ENCODE measurements around the gene CCR8. TPM values are rescaled to one million over a fixed set of nuclear protein-coding genes. Genes with fewer than 3 reads are reported as not detected.
"Not testable (repeated sequence)": the region's sequence is repeated elsewhere in the genome, so short reads cannot be mapped to it uniquely, and the experiment has no call there.

CCR8 gene
- total and polyA plus RNA-seq, 2 donors (not counting 1 experiment from before 2014, with no cell fraction given) = not detected

GRCh38 chr3:39362812-39363211 is 33.3 kb downstream of the CCR8 start:
- ChIA-PET POLR2A (no interaction called here), CTCF (no interaction called here)
- H3K4me1 Mint-ChIP-seq = peaks cover 6% of the 10 kb centered on the region

GRCh38 chr3:39370450-39370849 is 40.9 kb downstream of the CCR8 start:
- intact Hi-C loops (cut with micrococcal nuclease); H3K4me1 ChIP-seq (ENCODE audit: control insufficient read depth in 2 of 2, insufficient read depth in 2 of 2, low read length in 2 of 2); H3K27me3 ChIP-seq (replicated peaks in 1 of 4; ENCODE audit: control extremely low read depth in 1 of 4, control insufficient read depth in 3 of 4, insufficient read depth in 4 of 4, low read length in 3 of 4); CTCF ChIA-PET; H3K27me3 Mint-ChIP-seq; DNase-seq; H3K4me1 Mint-ChIP-seq; H4K20me1 ChIP-seq (ENCODE audit: control insufficient read depth, insufficient read depth, low read length, poor library complexity, severe bottlenecking); H3K27ac ChIP-seq (ENCODE audit: low read length in 2 of 2); H3K27ac Mint-ChIP-seq; H3K4me3 ChIP-seq (ENCODE audit: control extremely low read depth in 1 of 5, extremely low read depth in 1 of 5, insufficient read depth in 1 of 5, low read depth in 2 of 5, low read length in 4 of 5); H3K9ac ChIP-seq (ENCODE audit: low read length); H3K4me3 Mint-ChIP-seq; H3K79me2 ChIP-seq (ENCODE audit: control insufficient read depth, insufficient read depth, low read length); H3K4me2 ChIP-seq (replicated peaks; ENCODE audit: low read depth, low read length, poor library complexity, severe bottlenecking); ATAC-seq (ENCODE audit: low read depth); H3K36me3 ChIP-seq (replicated peaks in 1 of 2; ENCODE audit: control extremely low read depth in 1 of 2, control insufficient read depth in 1 of 2, extremely low read depth in 1 of 2, insufficient read depth in 2 of 2, low read length in 1 of 2); H3K9me3 Mint-ChIP-seq (ENCODE audit: insufficient read depth); H2AFZ ChIP-seq (ENCODE audit: insufficient read depth, low read depth, low read length, poor library complexity, severe bottlenecking); H3K9me3 ChIP-seq (ENCODE audit: control extremely low read depth in 1 of 3, control insufficient read depth in 2 of 3, insufficient read depth in 1 of 3, low read length in 2 of 3); POLR2A ChIA-PET: not testable (repeated sequence)
- WGBS (ENCODE audit: insufficient coverage) = no CpG with 5 or more reads among the region's 4 CpGs

More at GRCh38 chr3:39362812-39363211, 33.3 kb downstream of the CCR8 start:
- Histone ChIP-seq H3K79me2 (ENCODE audit: control insufficient read depth, insufficient read depth, low read length) (no peaks in the 10 kb centered on the region), H3K27ac (ENCODE audit: low read length in 2 of 2) (no peak overlapping the region), H4K20me1 (ENCODE audit: control insufficient read depth, insufficient read depth, low read length, poor library complexity, severe bottlenecking) (no peaks in the 10 kb centered on the region), H3K4me3 (ENCODE audit: control extremely low read depth in 1 of 5, extremely low read depth in 1 of 5, insufficient read depth in 1 of 5, low read depth in 2 of 5, low read length in 4 of 5) (no peak overlapping the region), H3K27me3 (replicated peaks in 1 of 4; ENCODE audit: control extremely low read depth in 1 of 4, control insufficient read depth in 3 of 4, insufficient read depth in 4 of 4, low read length in 3 of 4) (no peaks in the 10 kb centered on the region), H3K4me2 (replicated peaks; ENCODE audit: low read depth, low read length, poor library complexity, severe bottlenecking) (no peak overlapping the region), H3K36me3 (replicated peaks in 1 of 2; ENCODE audit: control extremely low read depth in 1 of 2, control insufficient read depth in 1 of 2, extremely low read depth in 1 of 2, insufficient read depth in 2 of 2, low read length in 1 of 2) (no peaks in the 10 kb centered on the region), H3K4me1 (ENCODE audit: control insufficient read depth in 2 of 2, insufficient read depth in 2 of 2, low read length in 2 of 2) (peaks cover 3 to 4% of the 10 kb centered on the region in 2 donors), H2AFZ (ENCODE audit: insufficient read depth, low read depth, low read length, poor library complexity, severe bottlenecking) (no peak overlapping the region), H3K9ac (ENCODE audit: low read length) (no peak overlapping the region), H3K9me3 (ENCODE audit: control extremely low read depth in 1 of 3, control insufficient read depth in 2 of 3, insufficient read depth in 1 of 3, low read length in 2 of 3) (no peaks in the 10 kb centered on the region)
- no peak overlapping the region for H3K4me3 Mint-ChIP-seq
- intact Hi-C loops (cut with micrococcal nuclease) = no loop called here
- ATAC-seq (ENCODE audit: low read depth) = no peak
- TF ChIP-seq CTCF (IDR thresholded peaks at IDR 0.05) (no peak), EZH2 (IDR thresholded peaks at IDR 0.05; ENCODE audit: borderline replicate concordance, insufficient read depth, low read depth, low read length, poor library complexity, severe bottlenecking) (no peak)
- no peaks in the 10 kb centered on the region for H3K27me3 Mint-ChIP-seq
- H3K9me3 Mint-ChIP-seq (ENCODE audit: insufficient read depth) = no peaks in the 10 kb centered on the region
- no peak for DNase-seq
- H3K27ac Mint-ChIP-seq = no peak overlapping the region
- WGBS (ENCODE audit: insufficient coverage) = no CpG with 5 or more reads among the region's 2 CpGs

Data from B cell (primary cell).